GM12873 (cell line): ENCODE results near the gene ITSN1.

ENCODE experiments used
- TF ChIP-seq, protein P1 (sequence below): IDR thresholded peaks from 2 replicates; pipeline ENCODE4 v1.5.1; 2012; ENCODE audit warnings: low read depth, mild to moderate bottlenecking, moderate library complexity, low read length, control low read depth; ENCODE audit not compliant: insufficient read depth; ENCODE audit errors: missing control alignments

The ITSN1 gene

DNA sequence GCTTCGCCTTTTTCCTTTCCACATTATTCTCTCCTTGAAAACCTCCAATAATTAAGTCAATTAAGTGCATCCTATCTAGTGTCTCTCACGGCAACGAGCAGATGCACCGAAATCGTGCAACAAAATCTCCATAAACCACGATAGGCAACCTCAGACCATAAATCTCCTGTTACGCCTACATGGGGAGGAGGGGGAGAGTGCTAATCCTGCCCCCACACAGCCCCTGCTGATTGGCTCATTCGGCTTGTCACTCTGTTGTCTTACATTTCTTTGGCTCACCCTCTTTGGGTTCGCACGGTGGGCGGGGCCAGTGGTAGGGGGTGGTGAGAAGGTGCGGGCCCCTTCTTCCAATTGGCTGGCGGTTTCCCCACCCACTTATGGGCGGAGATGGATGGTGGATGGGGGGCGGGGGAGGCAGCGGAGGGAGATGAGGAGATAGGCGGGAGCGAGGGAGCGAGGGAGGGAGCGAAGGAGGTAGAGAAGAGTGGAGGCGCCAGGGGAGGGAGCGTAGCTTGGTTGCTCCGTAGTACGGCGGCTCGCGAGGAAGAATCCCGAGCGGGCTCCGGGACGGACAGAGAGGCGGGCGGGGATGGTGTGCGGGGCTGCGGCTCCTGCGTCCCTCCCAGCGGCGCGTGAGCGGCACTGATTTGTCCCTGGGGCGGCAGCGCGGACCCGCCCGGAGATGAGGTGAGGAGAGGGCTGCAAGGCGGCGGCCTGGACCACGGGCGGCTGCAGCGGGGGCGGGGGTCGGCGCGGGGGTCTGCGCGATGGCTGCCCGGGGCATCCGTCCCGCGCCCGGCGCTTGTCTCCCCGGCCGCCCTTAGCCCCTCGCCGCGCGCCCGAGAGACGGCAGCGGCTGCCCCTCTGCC is at the start of gene ITSN1:
TSS of gene ITSN1 (plus strand) at position 475 of the 869 bp plus-strand sequence. CDS start 76,328 bp downstream, outside the sequence.
- TF ChIP-seq, protein P1, sequence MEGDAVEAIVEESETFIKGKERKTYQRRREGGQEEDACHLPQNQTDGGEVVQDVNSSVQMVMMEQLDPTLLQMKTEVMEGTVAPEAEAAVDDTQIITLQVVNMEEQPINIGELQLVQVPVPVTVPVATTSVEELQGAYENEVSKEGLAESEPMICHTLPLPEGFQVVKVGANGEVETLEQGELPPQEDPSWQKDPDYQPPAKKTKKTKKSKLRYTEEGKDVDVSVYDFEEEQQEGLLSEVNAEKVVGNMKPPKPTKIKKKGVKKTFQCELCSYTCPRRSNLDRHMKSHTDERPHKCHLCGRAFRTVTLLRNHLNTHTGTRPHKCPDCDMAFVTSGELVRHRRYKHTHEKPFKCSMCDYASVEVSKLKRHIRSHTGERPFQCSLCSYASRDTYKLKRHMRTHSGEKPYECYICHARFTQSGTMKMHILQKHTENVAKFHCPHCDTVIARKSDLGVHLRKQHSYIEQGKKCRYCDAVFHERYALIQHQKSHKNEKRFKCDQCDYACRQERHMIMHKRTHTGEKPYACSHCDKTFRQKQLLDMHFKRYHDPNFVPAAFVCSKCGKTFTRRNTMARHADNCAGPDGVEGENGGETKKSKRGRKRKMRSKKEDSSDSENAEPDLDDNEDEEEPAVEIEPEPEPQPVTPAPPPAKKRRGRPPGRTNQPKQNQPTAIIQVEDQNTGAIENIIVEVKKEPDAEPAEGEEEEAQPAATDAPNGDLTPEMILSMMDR: no peak

DNA sequence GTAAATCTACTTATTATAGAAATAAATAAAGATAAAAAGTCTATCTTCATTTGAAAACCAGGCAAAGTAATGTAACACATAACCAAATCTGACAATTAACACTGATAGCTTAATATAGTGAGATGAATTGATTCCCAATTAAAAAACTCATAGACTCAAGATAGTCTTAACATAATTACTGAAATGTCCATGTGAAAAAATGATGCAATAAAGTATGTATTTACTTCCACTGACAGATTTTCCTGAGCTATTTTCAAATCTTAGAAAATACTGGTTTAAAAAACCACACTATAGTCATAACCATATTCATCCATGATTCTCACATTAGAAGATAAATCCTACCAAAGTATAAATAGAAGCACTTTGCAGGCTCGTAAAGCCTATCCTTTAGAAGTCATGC is 44.2 kb upstream of the ITSN1 start:
- TF ChIP-seq, protein P1: no peak

DNA sequence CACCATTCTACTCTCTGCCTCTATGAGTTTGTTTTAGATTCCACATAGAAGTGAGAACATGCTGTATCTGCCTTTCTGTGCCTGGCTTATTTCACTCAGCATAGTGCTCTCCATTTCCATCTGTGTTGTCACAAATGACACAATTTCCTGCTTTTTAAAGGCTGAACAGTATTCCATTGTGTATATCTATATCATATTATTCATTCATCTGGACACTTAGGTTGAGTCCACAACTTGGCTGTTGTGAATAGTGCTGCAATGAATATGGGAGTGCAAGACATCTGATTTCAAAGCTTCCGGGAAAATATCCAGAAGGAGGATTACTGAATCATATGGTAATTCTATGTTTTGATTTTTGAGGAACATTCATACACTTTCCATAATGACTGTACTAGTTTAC is 33.7 kb upstream of the ITSN1 start:
- TF ChIP-seq, protein P1: no peak

DNA sequence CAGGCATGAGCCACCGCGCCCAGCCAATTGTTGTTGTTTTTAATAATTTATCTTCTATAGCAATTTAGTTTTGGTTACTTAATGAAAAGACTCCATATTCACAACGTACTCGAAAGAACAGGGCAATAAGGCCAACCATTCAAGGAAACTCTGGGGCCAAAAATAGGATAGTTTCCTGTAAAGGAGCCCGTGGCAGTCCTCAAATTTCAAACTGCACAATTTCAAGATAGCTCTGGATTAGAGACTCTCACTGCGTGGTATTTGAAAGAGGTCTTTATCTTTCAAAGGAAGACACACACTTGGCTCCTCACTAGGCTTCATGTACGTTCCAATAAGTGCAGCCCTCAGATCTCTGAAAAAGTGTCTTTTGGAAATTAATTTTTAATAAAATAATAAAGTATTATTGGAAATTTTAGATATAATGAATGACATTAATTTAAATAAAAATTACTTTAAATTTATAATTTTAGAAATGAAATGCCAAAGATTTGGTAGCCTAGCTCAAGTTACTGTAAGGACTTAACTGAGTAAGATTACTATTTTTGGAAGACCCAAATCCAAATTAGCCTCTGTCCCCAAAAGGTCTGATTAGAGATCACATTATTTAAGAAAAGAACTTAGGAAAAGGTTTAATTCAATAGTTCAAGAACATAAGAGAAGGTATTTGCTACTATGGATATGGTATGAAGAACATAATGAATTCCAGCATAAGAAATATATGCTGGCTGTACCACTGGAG is 31.1 kb upstream of the ITSN1 start:
- TF ChIP-seq, protein P1: no peak

DNA sequence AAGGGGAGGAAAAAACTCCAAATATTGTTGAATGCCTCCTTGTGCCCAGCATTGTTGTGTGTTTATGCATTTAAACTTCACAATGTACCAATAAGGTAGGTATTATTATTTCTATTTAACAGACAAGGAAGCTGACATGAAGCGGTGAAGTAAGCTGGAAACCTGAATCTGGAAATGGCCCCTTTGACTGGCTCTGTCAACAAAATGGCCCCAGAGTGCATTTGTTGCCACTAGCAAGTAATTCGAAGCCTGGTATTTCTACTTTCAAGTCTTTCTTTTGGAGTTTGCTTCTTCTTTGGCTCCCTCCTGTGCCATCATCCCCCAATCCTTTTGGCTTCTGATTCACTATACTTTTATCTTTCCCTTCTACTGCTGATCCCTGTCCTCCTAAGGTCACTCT is 23.9 kb upstream of the ITSN1 start:
- TF ChIP-seq, protein P1: no peak

DNA sequence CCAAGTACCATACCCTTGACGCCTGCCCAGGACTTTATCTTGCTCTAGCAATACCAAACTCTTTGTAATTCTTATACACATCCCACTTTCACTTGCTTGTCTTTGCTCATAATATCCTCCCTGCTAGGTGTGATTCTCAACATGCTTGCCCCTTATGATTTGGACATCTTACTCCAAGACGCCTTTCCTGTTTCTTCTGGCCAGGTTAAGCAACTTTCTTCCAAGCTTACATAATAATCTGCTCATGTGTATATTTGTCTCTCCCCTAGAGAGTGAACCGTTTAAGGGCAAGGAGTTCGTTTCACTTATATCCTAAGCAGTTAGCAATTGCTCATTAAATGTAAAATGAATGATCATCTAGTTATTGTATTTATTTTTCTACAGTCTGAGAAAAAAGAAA is 22.6 kb upstream of the ITSN1 start:
- TF ChIP-seq, protein P1: no peak

DNA sequence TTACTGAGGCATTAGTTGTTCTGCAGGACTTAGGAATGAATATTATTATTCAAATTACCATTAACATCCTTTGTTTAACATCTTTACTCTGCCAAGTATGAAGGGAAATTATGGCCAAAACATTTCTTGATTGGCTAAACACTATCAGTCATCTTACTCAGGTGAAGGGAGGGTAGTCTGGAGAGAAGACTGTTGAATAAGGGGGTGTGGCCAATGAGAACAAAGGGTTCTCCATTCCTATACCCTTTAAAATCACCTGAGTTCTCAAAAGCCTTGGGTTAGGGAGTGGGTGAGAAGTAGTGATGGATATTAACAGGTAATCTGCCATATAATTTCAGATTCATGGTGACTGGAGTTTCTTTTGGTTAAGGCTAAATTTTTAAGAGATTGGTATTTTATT is 20.0 kb upstream of the ITSN1 start:
- TF ChIP-seq, protein P1: no peak
